GM18868 (cell line): ENCODE data around the gene SDCBP2.

ENCODE experiments used
- ATAC-seq: cut with Tn5 transposase; IDR thresholded peaks from one replicate; pipeline ENCODE4 v1.9.1; 2021; ENCODE audit warnings: mild to moderate bottlenecking, moderate library complexity; ENCODE audit not compliant: unreplicated experiment

The SDCBP2 gene

GRCh38 chr20:1331801-1332453, 3.0 kb upstream of the SDCBP2 start:
- no peak for ATAC-seq

GRCh38 chr20:1331101-1331500, 2.2 kb upstream of the SDCBP2 start:
- no peak for ATAC-seq

- peak; percentile 46 for ATAC-seq
Measured at GRCh38 chr20:1330075-1330830, 1.3 kb upstream of the SDCBP2 start.

GRCh38 chr20:1327827-1328679, 886 bp downstream of the SDCBP2 start:
- no peak for ATAC-seq

GRCh38 chr20:1327241-1327653, 1.7 kb downstream of the SDCBP2 start:
- ATAC-seq: no peak

- ATAC-seq: no peak
Measured at GRCh38 chr20:1326031-1326930, 2.7 kb downstream of the SDCBP2 start.

GRCh38 chr20:1325173-1326030, 3.5 kb downstream of the SDCBP2 start:
- peak; percentile 83 for ATAC-seq

- ATAC-seq: no peak
Measured at GRCh38 chr20:1324598-1325172, 4.3 kb downstream of the SDCBP2 start.

- no peak for ATAC-seq
Measured at GRCh38 chr20:1323830-1324597, 4.9 kb downstream of the SDCBP2 start.

- ATAC-seq: no peak
Measured at GRCh38 chr20:1323256-1323655, 5.7 kb downstream of the SDCBP2 start.

- ATAC-seq: no peak
Measured at GRCh38 chr20:1322511-1323245, 6.3 kb downstream of the SDCBP2 start.

GRCh38 chr20:1321654-1321939, 7.3 kb downstream of the SDCBP2 start:
- no peak for ATAC-seq

GRCh38 chr20:1320902-1321653, 7.9 kb downstream of the SDCBP2 start:
- no peak for ATAC-seq

- no peak for ATAC-seq
Measured at GRCh38 chr20:1320016-1320415, 8.9 kb downstream of the SDCBP2 start.

GRCh38 chr20:1319462-1319861, 9.5 kb downstream of the SDCBP2 start:
- no peak for ATAC-seq

- ATAC-seq: no peak
Measured at GRCh38 chr20:1319051-1319450, 9.9 kb downstream of the SDCBP2 start.

GRCh38 chr20:1317545-1318255, 11.2 kb downstream of the SDCBP2 start:
- ATAC-seq: no peak
